Breast epithelium (tissue), 3 donors: ENCODE results near the gene NME2.

Source experiments
- POLR2A ChIP-seq: fragments of 450-650 bp; IDR thresholded peaks from one replicate; pipeline ENCODE4 v1.6.1; 2016; ENCODE audit warnings: antibody characterized with exemption, mild to moderate bottlenecking, moderate library complexity
- POLR2AphosphoS5 ChIP-seq, 3 donors: sonication (generic); formaldehyde crosslinking; IDR thresholded peaks; one replicate each; pipeline ENCODE4 v1.6.1; 2017; ENCODE audit warnings: antibody characterized with exemption in 3 of 3
- TF ChIP-seq, protein P1 (sequence below), 3 donors: fragments of 450-650 bp; IDR thresholded peaks; one replicate each; pipeline ENCODE4 v1.5.1; 2016 to 2017; ENCODE audit warnings: antibody characterized with exemption in 3 of 3, mild to moderate bottlenecking in 3 of 3, moderate library complexity in 3 of 3

DNA sequence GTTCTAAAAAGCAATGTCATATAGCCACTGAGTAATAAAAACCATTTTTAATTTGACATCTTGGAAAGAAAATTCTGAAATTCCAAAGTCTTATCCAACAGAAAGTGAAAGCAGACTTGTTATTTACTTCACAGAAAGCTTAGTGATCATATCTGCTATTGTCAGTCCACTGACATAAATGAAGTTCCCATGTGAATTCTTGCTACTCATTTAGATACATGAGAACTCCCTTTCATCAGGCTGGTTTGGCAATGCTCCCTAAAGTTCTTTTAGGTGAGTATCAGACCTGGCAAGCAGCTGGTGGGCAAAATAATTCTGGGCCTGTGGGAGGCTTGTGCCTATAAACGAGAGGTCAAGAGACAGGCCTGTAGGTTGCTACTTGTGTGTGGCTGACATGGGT is 23.4 kb downstream of the NME2 start:
- no peak for TF ChIP-seq POLR2A
- TF ChIP-seq, protein P1, sequence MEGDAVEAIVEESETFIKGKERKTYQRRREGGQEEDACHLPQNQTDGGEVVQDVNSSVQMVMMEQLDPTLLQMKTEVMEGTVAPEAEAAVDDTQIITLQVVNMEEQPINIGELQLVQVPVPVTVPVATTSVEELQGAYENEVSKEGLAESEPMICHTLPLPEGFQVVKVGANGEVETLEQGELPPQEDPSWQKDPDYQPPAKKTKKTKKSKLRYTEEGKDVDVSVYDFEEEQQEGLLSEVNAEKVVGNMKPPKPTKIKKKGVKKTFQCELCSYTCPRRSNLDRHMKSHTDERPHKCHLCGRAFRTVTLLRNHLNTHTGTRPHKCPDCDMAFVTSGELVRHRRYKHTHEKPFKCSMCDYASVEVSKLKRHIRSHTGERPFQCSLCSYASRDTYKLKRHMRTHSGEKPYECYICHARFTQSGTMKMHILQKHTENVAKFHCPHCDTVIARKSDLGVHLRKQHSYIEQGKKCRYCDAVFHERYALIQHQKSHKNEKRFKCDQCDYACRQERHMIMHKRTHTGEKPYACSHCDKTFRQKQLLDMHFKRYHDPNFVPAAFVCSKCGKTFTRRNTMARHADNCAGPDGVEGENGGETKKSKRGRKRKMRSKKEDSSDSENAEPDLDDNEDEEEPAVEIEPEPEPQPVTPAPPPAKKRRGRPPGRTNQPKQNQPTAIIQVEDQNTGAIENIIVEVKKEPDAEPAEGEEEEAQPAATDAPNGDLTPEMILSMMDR (IDR thresholded peaks at IDR 0.05): no peak
- no peak for TF ChIP-seq POLR2AphosphoS5 (IDR thresholded peaks at IDR 0.05)
